Nephron progenitor cell (in vitro differentiated cells): Measurements from ENCODE around the gene LRP8.

Experiments used
- DNase-seq: peaks from one replicate; pipeline ENCODE4 v3.0.0; 2021
- H3K27ac Mint-ChIP-seq: 2 replicates; pipeline ENCODE4 v1.8.0; 2021; ENCODE audit warnings: mild to moderate bottlenecking, moderate library complexity, mixed read lengths
- H3K27me3 Mint-ChIP-seq: 2 replicates; pipeline ENCODE4 v1.8.0; 2021; ENCODE audit warnings: mild to moderate bottlenecking, low read depth, mixed read lengths; ENCODE audit not compliant: poor library complexity
- H3K36me3 Mint-ChIP-seq: 2 replicates; pipeline ENCODE4 v1.8.0; 2021; ENCODE audit warnings: low read depth, mixed read lengths
- H3K4me1 Mint-ChIP-seq: 2 replicates; pipeline ENCODE4 v1.8.0; 2021; ENCODE audit warnings: mixed read lengths
- H3K4me3 Mint-ChIP-seq: 2 replicates; pipeline ENCODE4 v1.8.0; 2021; ENCODE audit warnings: mild to moderate bottlenecking, moderate library complexity, mixed read lengths
- H3K9me3 Mint-ChIP-seq: 2 replicates; pipeline ENCODE4 v1.8.0; 2021; ENCODE audit warnings: mild to moderate bottlenecking, moderate library complexity, mixed read lengths
- CTCF ChIP-seq: fragments of 200-600 bp; sonication (generic); IDR thresholded peaks from 2 replicates; pipeline ENCODE4 v1.5.0; 2021; ENCODE audit warnings: antibody characterized with exemption

The LRP8 gene

GRCh38 chr1:53372501-53372951 is 44.7 kb upstream of the LRP8 start:
- peaks cover 20% of the 10 kb centered on the region for H3K27me3 Mint-ChIP-seq
- no peak for DNase-seq
- peaks cover 40% of the 10 kb centered on the region for H3K4me1 Mint-ChIP-seq
- H3K4me3 Mint-ChIP-seq: no peak overlapping the region
- no peaks in the 10 kb centered on the region for H3K9me3 Mint-ChIP-seq
- H3K27ac Mint-ChIP-seq: no peak overlapping the region
- no peak for TF ChIP-seq CTCF
- no peaks in the 10 kb centered on the region for H3K36me3 Mint-ChIP-seq

- Mint-ChIP-seq H3K36me3 (no peaks in the 10 kb centered on the region), H3K9me3 (no peaks in the 10 kb centered on the region), H3K4me3 (no peak overlapping the region), H3K27me3 (peaks cover 18% of the 10 kb centered on the region), H3K4me1 (peaks cover 35% of the 10 kb centered on the region), H3K27ac (peak overlapping the region; percentile 2)
- DNase-seq: no peak
- no peak for TF ChIP-seq CTCF
Measured at GRCh38 chr1:53371851-53372250, 44.0 kb upstream of the LRP8 start.

DNA sequence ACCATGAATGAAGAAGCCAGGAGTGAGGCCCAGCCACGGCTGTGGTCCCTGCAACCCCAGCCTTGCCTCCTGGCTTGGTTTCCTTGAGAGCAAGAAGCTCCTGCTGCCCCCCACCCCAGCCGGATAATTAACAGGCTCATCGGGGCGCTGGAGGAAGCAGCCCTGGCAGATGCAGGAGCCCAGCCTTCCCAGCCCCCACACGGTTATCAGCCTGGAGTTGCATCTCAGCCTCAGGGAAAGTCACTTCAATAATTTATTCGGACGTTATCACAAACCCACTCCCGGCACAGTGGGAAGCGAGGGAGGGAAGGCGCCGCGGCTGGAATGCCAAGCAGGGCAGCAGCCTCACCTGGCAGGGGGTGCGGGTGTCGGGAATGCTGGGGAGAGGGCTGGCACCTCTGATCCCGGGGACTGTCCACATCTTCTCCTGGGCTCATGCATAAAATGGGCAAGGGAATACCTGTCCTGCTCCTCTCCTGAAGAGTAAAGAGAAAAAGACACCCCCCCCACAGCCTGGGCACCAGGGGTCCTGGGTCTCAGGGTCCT is 43.3 kb upstream of the LRP8 start:
- TF ChIP-seq CTCF: no peak
- H3K36me3 Mint-ChIP-seq: no peaks in the 10 kb centered on the region
- H3K9me3 Mint-ChIP-seq: no peaks in the 10 kb centered on the region
- peaks cover 20% of the 10 kb centered on the region for H3K27me3 Mint-ChIP-seq
- DNase-seq: no peak
- no peak overlapping the region for H3K27ac Mint-ChIP-seq
- peaks cover 28% of the 10 kb centered on the region for H3K4me1 Mint-ChIP-seq
- no peak overlapping the region for H3K4me3 Mint-ChIP-seq

DNA sequence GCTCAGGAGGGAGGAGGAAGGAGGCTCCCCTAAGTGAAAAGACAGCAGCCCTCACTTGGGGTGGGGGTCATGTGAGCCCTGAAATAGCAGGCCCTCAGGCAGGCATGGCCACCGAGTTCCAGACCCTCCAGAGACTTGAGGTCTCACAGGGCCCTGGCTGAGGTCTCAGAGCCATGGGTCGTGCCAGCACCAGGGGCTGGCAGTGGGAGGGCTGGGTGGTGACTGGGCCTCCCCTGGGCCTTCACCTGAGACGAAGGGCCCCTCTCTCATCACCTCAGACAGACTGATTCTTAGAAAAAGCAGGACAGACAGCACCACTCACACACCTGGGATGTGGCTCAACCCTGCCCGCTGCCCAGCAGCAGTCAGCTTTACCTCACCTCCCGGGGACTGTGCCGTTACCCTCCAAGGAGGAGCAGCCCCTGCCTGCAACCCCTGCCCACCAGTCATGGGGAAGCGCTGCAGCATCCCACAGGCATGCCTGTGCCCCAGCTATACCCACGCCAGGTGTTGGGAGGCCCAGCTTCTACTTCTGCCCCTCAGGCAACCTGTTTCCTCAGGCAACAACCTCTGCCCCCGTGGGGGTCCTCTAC is 42.6 kb upstream of the LRP8 start:
- no peaks in the 10 kb centered on the region for H3K36me3 Mint-ChIP-seq
- H3K27me3 Mint-ChIP-seq: peaks cover 22% of the 10 kb centered on the region
- TF ChIP-seq CTCF: no peak
- H3K27ac Mint-ChIP-seq: no peak overlapping the region
- no peak overlapping the region for H3K4me3 Mint-ChIP-seq
- peaks cover 21% of the 10 kb centered on the region for H3K4me1 Mint-ChIP-seq
- no peaks in the 10 kb centered on the region for H3K9me3 Mint-ChIP-seq
- no peak for DNase-seq

- Mint-ChIP-seq H3K27ac (no peak overlapping the region), H3K4me3 (no peak overlapping the region), H3K9me3 (no peaks in the 10 kb centered on the region), H3K4me1 (peaks cover 15% of the 10 kb centered on the region), H3K36me3 (no peaks in the 10 kb centered on the region), H3K27me3 (peaks cover 21% of the 10 kb centered on the region)
- DNase-seq: no peak
- no peak for TF ChIP-seq CTCF
Measured at GRCh38 chr1:53369761-53370160, 41.9 kb upstream of the LRP8 start.
